GM12878 (cell line): ENCODE data around the gene CDYL. TPM values are rescaled to one million over a fixed set of nuclear protein-coding genes. Genes with fewer than 3 reads are reported as not detected.

Experiments
- BHLHE40 ChIP-seq, 2 experiments: fragments of 450-650 bp in 1 of 2; IDR thresholded peaks; 2 replicates each; pipeline ENCODE4 v1.6.1; 2011 to 2017; ENCODE audit warnings: low read depth in 2 of 2, borderline replicate concordance in 1 of 2, improper control_type of control experiment in 1 of 2, low read length in 1 of 2, mild to moderate bottlenecking in 1 of 2
- CREB1 ChIP-seq: IDR thresholded peaks from 2 replicates; pipeline ENCODE4 v1.6.1; 2012; ENCODE audit warnings: low read depth, mild to moderate bottlenecking, inconsistent platforms
- NRF1 ChIP-seq: conservative IDR thresholded peaks from 2 replicates; pipeline ENCODE4 v1.6.1; 2011; ENCODE audit warnings: mild to moderate bottlenecking, low read depth, low read length, improper control_type of control experiment
- PML ChIP-seq: IDR thresholded peaks from 2 replicates; pipeline ENCODE4 v1.6.1; 2012; ENCODE audit warnings: low read length, inconsistent platforms
- SIN3A ChIP-seq: IDR thresholded peaks from 2 replicates; pipeline ENCODE4 v1.6.1; 2012; ENCODE audit warnings: low read depth, low read length, improper control_type of control experiment
- SRF ChIP-seq, 2 experiments: IDR thresholded peaks; 2 replicates each; pipeline ENCODE4 v1.6.1; 2011; ENCODE audit warnings: low read depth in 2 of 2, low read length in 2 of 2, mild to moderate bottlenecking in 1 of 2, moderate library complexity in 1 of 2
- STAT1 ChIP-seq: fragments of 450-650 bp; conservative IDR thresholded peaks from 2 replicates; pipeline ENCODE4 v1.6.1; 2014; ENCODE audit warnings: antibody characterized with exemption, mild to moderate bottlenecking
- TBL1XR1 ChIP-seq: IDR thresholded peaks from 2 replicates; pipeline ENCODE4 v1.6.1; 2012; ENCODE audit warnings: low read depth, low read length, improper control_type of control experiment
- TCF3 ChIP-seq: IDR thresholded peaks from 2 replicates; pipeline ENCODE4 v1.6.1; 2012; ENCODE audit warnings: low read depth, mild to moderate bottlenecking, low read length, borderline replicate concordance; ENCODE audit not compliant: insufficient read depth
- polyA plus RNA-seq, 11 experiments: library from polyadenylated mRNA; depleted of rRNA in 4 of 11; unstranded in 6 of 11; stranded (reverse) in 5 of 11; fragments of >200 nt; fragmentation: Nextera tagmentation in 4 of 11; fragmentation: Illumina TruSeq in 1 of 11; extraction: Ambion mirVana in 4 of 11; extraction: Trizol in 1 of 11; gene quantifications; 1 replicate in 1 of 11; 2 replicates in 10 of 11; pipeline versions ENCODE4 v1.2.1 to v1.2.3, GENCODE V29; 2011 to 2016; ENCODE audit warnings: inconsistent platforms in 2 of 11, missing spikeins in 2 of 11, low read depth in 1 of 11
- total RNA-seq, 4 experiments: library from RNA; depleted of rRNA in 3 of 4; stranded (reverse); fragments of >200 nt in 3 of 4; fragmentation: Illumina TruSeq in 1 of 4; extraction: Trizol in 1 of 4; gene quantifications; 2 replicates each; pipeline versions ENCODE4 v1.2.1 to v1.2.3, GENCODE V29; 2013 to 2021
- TF ChIP-seq, protein P1 (sequence below): fragments of 450-650 bp; formaldehyde crosslinking; IDR thresholded peaks from 2 replicates; pipeline ENCODE4 v1.5.0; 2022; ENCODE audit warnings: mild to moderate bottlenecking, missing genetic modification characterization
- TF ChIP-seq, protein P2 (sequence below): fragments of 450-650 bp; conservative IDR thresholded peaks from 2 replicates; pipeline ENCODE4 v1.6.1; 2017; ENCODE audit warnings: mild to moderate bottlenecking, moderate library complexity
- TF ChIP-seq, protein P3 (sequence below): IDR thresholded peaks from 2 replicates; pipeline ENCODE4 v1.6.1; 2011; ENCODE audit warnings: low read depth, low read length, improper control_type of control experiment, borderline replicate concordance
- TF ChIP-seq, protein P4 (sequence below): IDR thresholded peaks from 2 replicates; pipeline ENCODE4 v1.6.1; 2011; ENCODE audit warnings: borderline replicate concordance, low read depth, mild to moderate bottlenecking, moderate library complexity, low read length; ENCODE audit not compliant: insufficient read depth, poor library complexity, severe bottlenecking

CDYL gene
- total and polyA plus RNA-seq, 10 of the 15 experiments (the other 5 are each of a cell fraction or from before 2014, with no cell fraction given), result 9.3 to 61.2 (median 28.5) TPM

DNA sequence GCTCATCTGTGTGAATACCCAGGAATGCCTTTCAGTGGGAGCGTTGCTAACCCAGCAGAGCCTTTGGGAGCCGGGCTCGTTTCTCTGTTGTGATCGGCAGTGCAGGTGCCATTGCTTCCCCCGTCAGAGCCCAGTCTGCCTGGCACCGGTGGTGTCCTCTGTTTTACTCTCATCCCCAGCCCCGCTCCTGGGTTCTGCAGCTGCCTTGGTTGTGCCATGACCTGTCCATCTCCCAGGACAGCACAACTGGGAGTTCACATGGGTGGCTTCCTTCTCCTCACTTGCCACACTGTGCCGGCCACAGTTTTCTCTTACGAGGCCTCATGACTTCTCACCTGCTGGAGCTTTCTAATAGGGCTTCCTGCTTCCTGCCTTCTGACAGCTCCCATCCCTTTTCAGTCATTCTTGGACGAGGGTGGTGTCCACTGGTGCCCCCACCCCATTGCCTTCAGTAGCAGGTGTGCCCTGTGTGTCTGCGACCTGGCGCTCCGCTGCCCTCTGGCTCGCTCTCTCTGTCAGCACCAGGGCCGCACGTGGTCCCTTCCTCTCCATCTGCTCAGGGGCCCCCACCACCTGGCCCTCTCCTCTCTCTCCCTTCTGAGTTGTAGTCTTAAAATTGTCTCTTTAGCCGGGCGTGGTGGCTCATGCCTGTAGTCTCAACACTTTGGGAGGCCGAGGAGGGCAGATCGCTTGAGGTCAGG is 116.7 kb downstream of the CDYL start (continued):
- TF ChIP-seq, protein P1, sequence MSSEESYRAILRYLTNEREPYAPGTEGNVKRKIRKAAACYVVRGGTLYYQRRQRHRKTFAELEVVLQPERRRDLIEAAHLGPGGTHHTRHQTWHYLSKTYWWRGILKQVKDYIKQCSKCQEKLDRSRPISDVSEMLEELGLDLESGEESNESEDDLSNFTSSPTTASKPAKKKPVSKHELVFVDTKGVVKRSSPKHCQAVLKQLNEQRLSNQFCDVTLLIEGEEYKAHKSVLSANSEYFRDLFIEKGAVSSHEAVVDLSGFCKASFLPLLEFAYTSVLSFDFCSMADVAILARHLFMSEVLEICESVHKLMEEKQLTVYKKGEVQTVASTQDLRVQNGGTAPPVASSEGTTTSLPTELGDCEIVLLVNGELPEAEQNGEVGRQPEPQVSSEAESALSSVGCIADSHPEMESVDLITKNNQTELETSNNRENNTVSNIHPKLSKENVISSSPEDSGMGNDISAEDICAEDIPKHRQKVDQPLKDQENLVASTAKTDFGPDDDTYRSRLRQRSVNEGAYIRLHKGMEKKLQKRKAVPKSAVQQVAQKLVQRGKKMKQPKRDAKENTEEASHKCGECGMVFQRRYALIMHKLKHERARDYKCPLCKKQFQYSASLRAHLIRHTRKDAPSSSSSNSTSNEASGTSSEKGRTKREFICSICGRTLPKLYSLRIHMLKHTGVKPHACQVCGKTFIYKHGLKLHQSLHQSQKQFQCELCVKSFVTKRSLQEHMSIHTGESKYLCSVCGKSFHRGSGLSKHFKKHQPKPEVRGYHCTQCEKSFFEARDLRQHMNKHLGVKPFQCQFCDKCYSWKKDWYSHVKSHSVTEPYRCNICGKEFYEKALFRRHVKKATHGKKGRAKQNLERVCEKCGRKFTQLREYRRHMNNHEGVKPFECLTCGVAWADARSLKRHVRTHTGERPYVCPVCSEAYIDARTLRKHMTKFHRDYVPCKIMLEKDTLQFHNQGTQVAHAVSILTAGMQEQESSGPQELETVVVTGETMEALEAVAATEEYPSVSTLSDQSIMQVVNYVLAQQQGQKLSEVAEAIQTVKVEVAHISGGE (CRISPR knock-in tag), result no peak
- TF ChIP-seq SIN3A, result no peak
- TF ChIP-seq, protein P2, sequence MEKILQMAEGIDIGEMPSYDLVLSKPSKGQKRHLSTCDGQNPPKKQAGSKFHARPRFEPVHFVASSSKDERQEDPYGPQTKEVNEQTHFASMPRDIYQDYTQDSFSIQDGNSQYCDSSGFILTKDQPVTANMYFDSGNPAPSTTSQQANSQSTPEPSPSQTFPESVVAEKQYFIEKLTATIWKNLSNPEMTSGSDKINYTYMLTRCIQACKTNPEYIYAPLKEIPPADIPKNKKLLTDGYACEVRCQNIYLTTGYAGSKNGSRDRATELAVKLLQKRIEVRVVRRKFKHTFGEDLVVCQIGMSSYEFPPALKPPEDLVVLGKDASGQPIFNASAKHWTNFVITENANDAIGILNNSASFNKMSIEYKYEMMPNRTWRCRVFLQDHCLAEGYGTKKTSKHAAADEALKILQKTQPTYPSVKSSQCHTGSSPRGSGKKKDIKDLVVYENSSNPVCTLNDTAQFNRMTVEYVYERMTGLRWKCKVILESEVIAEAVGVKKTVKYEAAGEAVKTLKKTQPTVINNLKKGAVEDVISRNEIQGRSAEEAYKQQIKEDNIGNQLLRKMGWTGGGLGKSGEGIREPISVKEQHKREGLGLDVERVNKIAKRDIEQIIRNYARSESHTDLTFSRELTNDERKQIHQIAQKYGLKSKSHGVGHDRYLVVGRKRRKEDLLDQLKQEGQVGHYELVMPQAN, result no peak
- TF ChIP-seq, protein P3, sequence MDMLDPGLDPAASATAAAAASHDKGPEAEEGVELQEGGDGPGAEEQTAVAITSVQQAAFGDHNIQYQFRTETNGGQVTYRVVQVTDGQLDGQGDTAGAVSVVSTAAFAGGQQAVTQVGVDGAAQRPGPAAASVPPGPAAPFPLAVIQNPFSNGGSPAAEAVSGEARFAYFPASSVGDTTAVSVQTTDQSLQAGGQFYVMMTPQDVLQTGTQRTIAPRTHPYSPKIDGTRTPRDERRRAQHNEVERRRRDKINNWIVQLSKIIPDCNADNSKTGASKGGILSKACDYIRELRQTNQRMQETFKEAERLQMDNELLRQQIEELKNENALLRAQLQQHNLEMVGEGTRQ, result no peak
- no peak for TF ChIP-seq NRF1
- TF ChIP-seq, protein P4, sequence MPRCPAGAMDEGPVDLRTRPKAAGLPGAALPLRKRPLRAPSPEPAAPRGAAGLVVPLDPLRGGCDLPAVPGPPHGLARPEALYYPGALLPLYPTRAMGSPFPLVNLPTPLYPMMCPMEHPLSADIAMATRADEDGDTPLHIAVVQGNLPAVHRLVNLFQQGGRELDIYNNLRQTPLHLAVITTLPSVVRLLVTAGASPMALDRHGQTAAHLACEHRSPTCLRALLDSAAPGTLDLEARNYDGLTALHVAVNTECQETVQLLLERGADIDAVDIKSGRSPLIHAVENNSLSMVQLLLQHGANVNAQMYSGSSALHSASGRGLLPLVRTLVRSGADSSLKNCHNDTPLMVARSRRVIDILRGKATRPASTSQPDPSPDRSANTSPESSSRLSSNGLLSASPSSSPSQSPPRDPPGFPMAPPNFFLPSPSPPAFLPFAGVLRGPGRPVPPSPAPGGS, result no peak
- no peak for TF ChIP-seq CREB1
- TF ChIP-seq BHLHE40 (IDR thresholded peaks at IDR 0.05; ENCODE audit: borderline replicate concordance in 1 of 2, low read depth in 2 of 2, low read length in 1 of 2), result no peak
- TF ChIP-seq TCF3, result no peak
- no peak for TF ChIP-seq PML
- TF ChIP-seq SRF (IDR thresholded peaks at IDR 0.05; ENCODE audit: low read depth in 2 of 2, low read length in 2 of 2), result no peak
- TF ChIP-seq TBL1XR1, result no peak
- no peak for TF ChIP-seq STAT1
